ENCODE measurements around the gene SYT10. TPM values are rescaled to one million over a fixed set of nuclear protein-coding genes. Genes with fewer than 3 reads are reported as not detected.

Gene SYT10
- polyA plus RNA-seq, 1 donor (not counting 4 experiments of a cell fraction or from before 2014, with no cell fraction given), result not detected

DNA sequence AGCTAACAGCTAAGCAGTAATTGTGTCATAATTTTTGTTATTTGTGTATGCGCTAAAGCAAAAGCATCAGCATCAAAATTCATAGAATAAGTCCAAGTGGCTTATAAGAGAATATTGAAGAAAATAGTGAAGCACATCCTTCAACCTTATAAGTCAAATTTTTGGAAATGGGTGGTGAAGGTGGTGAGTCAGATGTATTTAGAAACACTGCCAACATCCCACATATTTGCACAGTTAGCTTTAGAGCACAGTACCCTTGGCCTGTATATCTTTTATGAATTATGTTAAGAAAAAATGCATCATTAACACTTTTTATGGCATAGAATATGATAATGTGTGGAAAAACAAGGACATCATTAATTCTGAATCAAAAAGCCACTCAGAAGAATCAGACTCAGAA lies 8.0 kb downstream of the SYT10 start:
- no peak overlapping the region for H3K27ac ChIP-seq (ENCODE audit: control insufficient read depth, insufficient read depth, low read length)
- no peak for TF ChIP-seq CTCF (optimal IDR thresholded peaks at IDR 0.05 in 1 of 3, IDR thresholded peaks at IDR 0.05 in 1 of 3, conservative IDR thresholded peaks at IDR 0.05 in 1 of 3; ENCODE audit: extremely low read depth in 1 of 3, insufficient read depth in 2 of 3, low read length in 3 of 3)
- no peak for TF ChIP-seq EZH2 (IDR thresholded peaks at IDR 0.05; ENCODE audit: low read length)
- no peaks in the 10 kb centered on the region for H3K9me3 ChIP-seq (ENCODE audit: control insufficient read depth, low read depth, low read length)

DNA sequence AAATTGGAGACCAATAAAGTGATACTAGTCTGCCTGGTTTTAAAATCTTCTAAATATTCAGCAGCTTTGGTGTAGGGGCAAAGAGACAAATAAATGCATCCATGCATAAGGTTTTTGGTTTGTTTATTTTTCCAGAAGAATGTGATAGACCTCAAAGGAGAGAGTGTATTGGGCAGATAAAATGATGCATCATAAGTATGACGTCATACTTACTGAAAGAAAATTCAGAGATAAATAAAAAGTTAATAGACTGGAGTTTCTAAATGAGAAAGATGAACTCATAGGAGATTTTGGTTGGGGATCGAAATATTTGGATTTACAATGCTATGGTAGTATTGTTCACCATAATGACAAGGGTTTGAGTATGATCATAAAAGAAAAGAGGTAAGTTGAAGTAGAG lies 10.2 kb downstream of the SYT10 start:
- dilution Hi-C loops (cut with MboI; ENCODE audit: extremely low pct_ligation_motif_present, low sequenced_read_pairs), result no loop called here
- H3K36me3 ChIP-seq (ENCODE audit: control insufficient read depth in 2 of 2, extremely low read depth in 1 of 2, insufficient read depth in 2 of 2, low read length in 2 of 2), result no peaks in the 10 kb centered on the region
- no peaks in the 10 kb centered on the region for H3K9me3 ChIP-seq (ENCODE audit: control insufficient read depth, low read depth, low read length)
- no peaks in the 10 kb centered on the region for H3K4me1 ChIP-seq (ENCODE audit: control insufficient read depth, extremely low read depth, insufficient read depth, low read length)
- no peak for TF ChIP-seq CTCF (optimal IDR thresholded peaks at IDR 0.05 in 1 of 3, IDR thresholded peaks at IDR 0.05 in 1 of 3, conservative IDR thresholded peaks at IDR 0.05 in 1 of 3; ENCODE audit: extremely low read depth in 1 of 3, insufficient read depth in 2 of 3, low read length in 3 of 3)
- TF ChIP-seq EZH2 (IDR thresholded peaks at IDR 0.05; ENCODE audit: low read length), result no peak
- no peaks in the 10 kb centered on the region for H3K27me3 ChIP-seq (ENCODE audit: control insufficient read depth, extremely low read depth, insufficient read depth, low read length)
- FAIRE-seq (no peak), DNase-seq (ENCODE audit: low read depth, low spot score) (no peak)
- H3K9me1 ChIP-seq (ENCODE audit: control insufficient read depth, extremely low read depth, insufficient read depth, low read length), result no peaks in the 10 kb centered on the region
- H3K27ac ChIP-seq (ENCODE audit: control insufficient read depth, insufficient read depth, low read length), result no peak overlapping the region
- no peak overlapping the region for H3K4me3 ChIP-seq (ENCODE audit: control insufficient read depth in 2 of 3, extremely low read depth in 1 of 3, insufficient read depth in 2 of 3, low read depth in 1 of 3, low read length in 3 of 3)
- H2AFZ ChIP-seq (ENCODE audit: control insufficient read depth, low read length), result no peak overlapping the region
- H3K9ac ChIP-seq (ENCODE audit: control insufficient read depth, extremely low read depth, insufficient read depth, low read length), result no peak overlapping the region
- no peaks in the 10 kb centered on the region for H4K20me1 ChIP-seq (ENCODE audit: control insufficient read depth, extremely low read depth, insufficient read depth, low read length)
- H3K79me2 ChIP-seq (ENCODE audit: control insufficient read depth, insufficient read depth, low read length), result no peaks in the 10 kb centered on the region
- no peak overlapping the region for H3K4me2 ChIP-seq (ENCODE audit: control insufficient read depth, extremely low read depth, insufficient read depth, low read depth, low read length)

More for the DNA sequence above, 8.0 kb downstream of the SYT10 start:
- no peak overlapping the region for H3K9ac ChIP-seq (ENCODE audit: control insufficient read depth, extremely low read depth, insufficient read depth, low read length)
- H4K20me1 ChIP-seq (ENCODE audit: control insufficient read depth, extremely low read depth, insufficient read depth, low read length), result no peaks in the 10 kb centered on the region
- no peaks in the 10 kb centered on the region for H3K27me3 ChIP-seq (ENCODE audit: control insufficient read depth, extremely low read depth, insufficient read depth, low read length)
- no peaks in the 10 kb centered on the region for H3K79me2 ChIP-seq (ENCODE audit: control insufficient read depth, insufficient read depth, low read length)
- no peaks in the 10 kb centered on the region for H3K9me1 ChIP-seq (ENCODE audit: control insufficient read depth, extremely low read depth, insufficient read depth, low read length)
- H3K36me3 ChIP-seq (ENCODE audit: control insufficient read depth in 2 of 2, extremely low read depth in 1 of 2, insufficient read depth in 2 of 2, low read length in 2 of 2), result no peaks in the 10 kb centered on the region
- H2AFZ ChIP-seq (ENCODE audit: control insufficient read depth, low read length), result no peak overlapping the region
- no peak overlapping the region for H3K4me3 ChIP-seq (ENCODE audit: control insufficient read depth in 2 of 3, extremely low read depth in 1 of 3, insufficient read depth in 2 of 3, low read depth in 1 of 3, low read length in 3 of 3)
- dilution Hi-C loops (cut with MboI; ENCODE audit: extremely low pct_ligation_motif_present, low sequenced_read_pairs), result no loop called here
- no peak overlapping the region for H3K4me2 ChIP-seq (ENCODE audit: control insufficient read depth, extremely low read depth, insufficient read depth, low read depth, low read length)
- no peaks in the 10 kb centered on the region for H3K4me1 ChIP-seq (ENCODE audit: control insufficient read depth, extremely low read depth, insufficient read depth, low read length)
- no peak for DNase-seq (ENCODE audit: low read depth, low spot score)
- FAIRE-seq, result no peak
